Daoy (cell line): Measurements from ENCODE around the gene PEX26. TPM values are rescaled to one million over a fixed set of nuclear protein-coding genes. Genes with fewer than 3 reads are reported as not detected.

Source experiments
- total RNA-seq: library from RNA; depleted of rRNA; stranded (reverse); fragments of >200 nt; shearing (Covaris generic); gene quantifications from 2 replicates; pipeline ENCODE4 v1.2.3, GENCODE V29; 2014; rRNA removed

The PEX26 gene
- total RNA-seq, 1 experiment from 2014 or later, result 20.8 TPM

Other genes with a start within 250 kb of the PEX26 start
- gene MICAL3, start 53.4 kb upstream of the PEX26 start, total RNA-seq, result 15.4 and 26.2 TPM in 2 replicates
- gene TUBA8, start 32.8 kb downstream of the PEX26 start, total RNA-seq, result 3.3 TPM in 1 of 2 replicates, not detected in the other
- 30.0 and 31.3 TPM in 2 replicates for gene USP18, start 72.2 kb downstream of the PEX26 start, total RNA-seq